ENCODE results near the gene ABCA2.

ABCA2 gene

GRCh38 chr9:136972743-136973142 is 55.3 kb downstream of the ABCA2 start:
- Histone ChIP-seq H3K9me3 (replicated peaks in 1 of 11) (no peaks in the 10 kb centered on the region), H3K4me3 (no peak overlapping the region), H3K4me1 (peaks cover 38 to 56% (median 49%) of the 10 kb centered on the region in 10 experiments), H3K27me3 (no peaks in the 10 kb centered on the region), H3K27ac (no peak overlapping the region), H3K36me3 (no peaks in the 10 kb centered on the region), H3K9ac (no peak overlapping the region), H3K4me2 (no peak overlapping the region), H4K20me1 (no peaks in the 10 kb centered on the region; a peak in 2 of 22 replicates)
- no peak for TF ChIP-seq Cebpa-rat (IDR thresholded peaks at IDR 0.05)

- Histone ChIP-seq H3K9me3 (replicated peaks in 1 of 11) (no peaks in the 10 kb centered on the region), H3K4me3 (no peak overlapping the region), H4K20me1 (no peaks in the 10 kb centered on the region; a peak in 2 of 22 replicates), H3K36me3 (no peaks in the 10 kb centered on the region), H3K4me2 (no peak overlapping the region), H3K9ac (no peak overlapping the region), H3K27me3 (no peaks in the 10 kb centered on the region), H3K27ac (no peak overlapping the region), H3K4me1 (peaks cover 37 to 53% (median 45%) of the 10 kb centered on the region in 10 experiments)
- no peak for TF ChIP-seq Cebpa-rat (IDR thresholded peaks at IDR 0.05)
Measured at GRCh38 chr9:136972335-136972734, 55.7 kb downstream of the ABCA2 start.

- no peak for TF ChIP-seq Cebpa-rat (IDR thresholded peaks at IDR 0.05)
- peaks cover 32 to 48% (median 40%) of the 10 kb centered on the region in 10 experiments for H3K4me1 ChIP-seq
- H3K9ac ChIP-seq, result no peak overlapping the region
- H3K27me3 ChIP-seq, result no peaks in the 10 kb centered on the region
- no peaks in the 10 kb centered on the region for H3K36me3 ChIP-seq
- H4K20me1 ChIP-seq, result no peaks in the 10 kb centered on the region; a peak in 2 of 22 replicates
- H3K9me3 ChIP-seq (replicated peaks in 1 of 11), result no peaks in the 10 kb centered on the region
- H3K27ac ChIP-seq, result no peak overlapping the region
- no peak overlapping the region for H3K4me3 ChIP-seq
- H3K4me2 ChIP-seq, result peak overlapping the region in 2 of 11 experiments; percentile 70 to 82; a peak in 1 of 22 replicates
Measured at GRCh38 chr9:136971746-136972145, 56.3 kb downstream of the ABCA2 start.

- peak overlapping the region; percentile 15 to 82 (median 68); a peak in 21 of 22 replicates for H3K4me2 ChIP-seq
- H3K27me3 ChIP-seq, result 0 out of 22 replicates have a peak, but pooled peaks cover 0 to 4% (median 0%) of the 10 kb centered on the region in 11 experiments
- no peaks in the 10 kb centered on the region for H3K9me3 ChIP-seq (replicated peaks in 1 of 11)
Measured at GRCh38 chr9:136970361-136970760, 57.7 kb downstream of the ABCA2 start.

GRCh38 chr9:136969774-136970173 is 58.3 kb downstream of the ABCA2 start:
- Histone ChIP-seq H3K36me3 (no peaks in the 10 kb centered on the region), H3K4me3 (no peak overlapping the region), H3K4me1 (peaks cover 25 to 41% (median 33%) of the 10 kb centered on the region in 10 experiments), H4K20me1 (no peaks in the 10 kb centered on the region), H3K9ac (peak overlapping the region in 3 of 11 experiments; percentile 4 to 28 (median 6); a peak in 5 of 22 replicates), H3K4me2 (peak overlapping the region in 10 of 11 experiments; percentile 15 to 82 (median 68); a peak in 17 of 22 replicates), H3K27me3 (0 out of 22 replicates have a peak, but pooled peaks cover 0 to 4% (median 0%) of the 10 kb centered on the region in 11 experiments), H3K27ac (peak overlapping the region in 1 of 11 experiments; percentile 15; a peak in 1 of 22 replicates), H3K9me3 (replicated peaks in 1 of 11) (no peaks in the 10 kb centered on the region)
- TF ChIP-seq Cebpa-rat (IDR thresholded peaks at IDR 0.05), result no peak

More at GRCh38 chr9:136970361-136970760, 57.7 kb downstream of the ABCA2 start:
- H3K4me3 ChIP-seq, result no peak overlapping the region
- H4K20me1 ChIP-seq, result no peaks in the 10 kb centered on the region; a peak in 2 of 22 replicates
- H3K27ac ChIP-seq, result peak overlapping the region in 1 of 11 experiments; percentile 15; a peak in 1 of 22 replicates
- H3K4me1 ChIP-seq, result peaks cover 31 to 46% (median 39%) of the 10 kb centered on the region in 10 experiments
- peak overlapping the region in 8 of 11 experiments; percentile 6 to 49 (median 36); a peak in 12 of 22 replicates for H3K9ac ChIP-seq
- TF ChIP-seq Cebpa-rat (IDR thresholded peaks at IDR 0.05), result no peak
- no peaks in the 10 kb centered on the region for H3K36me3 ChIP-seq

GRCh38 chr9:136969150-136969549 is 58.9 kb downstream of the ABCA2 start:
- no peaks in the 10 kb centered on the region for H3K9me3 ChIP-seq (replicated peaks in 1 of 11)
- no peak overlapping the region for H3K27ac ChIP-seq
- no peaks in the 10 kb centered on the region for H3K36me3 ChIP-seq
- 0 out of 22 replicates have a peak overlapping the region, but pooled peaks of 1 of the 11 experiments have one; percentile 33 for H3K9ac ChIP-seq
- no peak overlapping the region for H3K4me3 ChIP-seq
- H3K4me2 ChIP-seq, result no peak overlapping the region
- H3K27me3 ChIP-seq, result 0 out of 22 replicates have a peak, but pooled peaks cover 0 to 4% (median 0%) of the 10 kb centered on the region in 11 experiments
- TF ChIP-seq Cebpa-rat (IDR thresholded peaks at IDR 0.05), result no peak
- no peaks in the 10 kb centered on the region for H4K20me1 ChIP-seq
- peaks cover 22 to 37% (median 31%) of the 10 kb centered on the region in 10 experiments for H3K4me1 ChIP-seq

DNA sequence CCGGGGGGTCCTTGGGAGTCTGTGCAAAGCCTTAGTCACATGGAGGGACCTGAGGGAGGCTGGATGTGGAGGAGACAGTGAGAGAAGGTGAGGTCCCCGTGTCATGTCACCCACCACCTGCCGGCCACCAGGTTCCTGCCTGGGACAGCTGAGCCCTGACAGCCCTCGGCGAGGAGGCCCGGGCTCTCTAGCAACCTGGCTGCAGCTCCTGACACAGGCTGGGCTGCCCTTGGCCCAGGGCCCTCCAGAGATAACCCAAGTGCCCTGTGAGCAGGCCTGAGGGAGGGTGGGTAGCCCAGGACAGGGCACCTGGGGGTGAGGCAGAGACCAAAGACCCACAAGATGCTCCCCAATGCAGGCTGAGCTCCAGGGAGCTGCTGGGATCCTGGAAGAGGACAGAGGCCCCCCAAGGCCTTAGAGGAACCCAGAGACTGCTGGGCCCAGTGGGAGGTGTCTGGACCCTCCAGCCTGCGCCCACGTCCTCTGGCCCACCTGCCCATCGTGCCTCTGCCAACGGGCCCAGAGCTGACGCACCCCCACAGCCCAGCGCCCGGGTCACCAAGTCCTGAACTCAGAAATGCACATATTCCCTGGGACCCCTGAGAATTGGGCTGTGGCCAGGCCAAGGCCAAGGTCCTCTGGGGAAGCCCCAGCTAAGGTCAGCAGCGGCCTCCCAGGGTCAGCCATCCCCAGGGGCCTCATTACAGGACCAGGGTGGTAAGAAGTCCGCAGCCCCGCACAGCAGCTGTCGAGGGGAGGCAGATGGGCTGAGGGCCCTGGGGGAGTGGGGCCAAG is 59.5 kb downstream of the ABCA2 start:
- no peak overlapping the region for H3K27ac ChIP-seq
- no peak for TF ChIP-seq Cebpa-rat (IDR thresholded peaks at IDR 0.05)
- H3K4me2 ChIP-seq, result no peak overlapping the region
- peaks cover 22 to 36% (median 31%) of the 10 kb centered on the region in 10 experiments for H3K4me1 ChIP-seq
- no peak overlapping the region for H3K4me3 ChIP-seq
- H3K9ac ChIP-seq, result no peak overlapping the region; a peak in 1 of 22 replicates
- no peaks in the 10 kb centered on the region for H4K20me1 ChIP-seq
- no peaks in the 10 kb centered on the region for H3K9me3 ChIP-seq (replicated peaks in 1 of 11)
- H3K36me3 ChIP-seq, result no peaks in the 10 kb centered on the region
- 0 out of 22 replicates have a peak, but pooled peaks cover 0 to 4% (median 0%) of the 10 kb centered on the region in 11 experiments for H3K27me3 ChIP-seq

GRCh38 chr9:136965771-136966484 is 62.1 kb downstream of the ABCA2 start:
- Histone ChIP-seq H3K4me3 (0 out of 20 replicates have a peak overlapping the region, but pooled peaks of 1 of the 10 experiments have one; percentile 15), H3K9ac (0 out of 22 replicates have a peak overlapping the region, but pooled peaks of 1 of the 11 experiments have one; percentile 29)
- no peak for TF ChIP-seq Cebpa-rat (IDR thresholded peaks at IDR 0.05)

More at GRCh38 chr9:136965771-136966484, 62.1 kb downstream of the ABCA2 start:
- Histone ChIP-seq H3K4me1 (peaks cover 21 to 33% (median 25%) of the 10 kb centered on the region in 10 experiments), H4K20me1 (no peaks in the 10 kb centered on the region), H3K27me3 (0 out of 22 replicates have a peak, but pooled peaks cover 0 to 4% (median 0%) of the 10 kb centered on the region in 11 experiments), H3K36me3 (no peaks in the 10 kb centered on the region), H3K4me2 (peak overlapping the region; percentile 42 to 82 (median 61)), H3K9me3 (replicated peaks in 1 of 11) (no peaks in the 10 kb centered on the region), H3K27ac (no peak overlapping the region)

Data from BLaER1 treated with 17β-estradiol and CSF1 and Interleukin-3, amounts not matched to agents 10 nM and 100 nM (cell line).